Endothelial cell of umbilical vein (primary cell): Measurements from ENCODE around the gene LYPD5.

Source experiments
- EZH2 ChIP-seq: IDR thresholded peaks from 2 replicates; pipeline ENCODE4 v1.6.1; 2012; ENCODE audit warnings: borderline replicate concordance, low read depth, mild to moderate bottlenecking, moderate library complexity, low read length, inconsistent platforms; ENCODE audit not compliant: severe bottlenecking
- FOS ChIP-seq: IDR thresholded peaks from 2 replicates; pipeline ENCODE4 v1.6.1; 2011; ENCODE audit warnings: mild to moderate bottlenecking, low read length, moderate library complexity, borderline replicate concordance; ENCODE audit not compliant: insufficient read depth
- GATA2 ChIP-seq: IDR thresholded peaks from 2 replicates; pipeline ENCODE4 v1.7.0; 2011; ENCODE audit warnings: low read depth, mild to moderate bottlenecking, moderate library complexity, mixed read lengths, low read length; ENCODE audit not compliant: insufficient read length, insufficient read depth
- JUN ChIP-seq: IDR thresholded peaks from 2 replicates; pipeline ENCODE4 v1.6.1; 2011; ENCODE audit warnings: borderline replicate concordance, low read depth; ENCODE audit not compliant: insufficient read length, insufficient read depth
- MAX ChIP-seq: IDR thresholded peaks from 2 replicates; pipeline ENCODE4 v1.6.1; 2011; ENCODE audit not compliant: insufficient read depth, insufficient read length
- MYC ChIP-seq: IDR thresholded peaks from one replicate; pipeline ENCODE4 v1.6.1; 2011; ENCODE audit warnings: mild to moderate bottlenecking, low read depth, low read length
- POLR2A ChIP-seq: IDR thresholded peaks from 2 replicates; pipeline ENCODE4 v1.6.1; 2012; ENCODE audit warnings: low read depth, mild to moderate bottlenecking, control low read depth, low read length
- POLR2AphosphoS5 ChIP-seq: IDR thresholded peaks from 2 replicates; pipeline ENCODE4 v1.6.1; 2012; ENCODE audit warnings: low read depth, mild to moderate bottlenecking, control low read depth, low read length, moderate library complexity; ENCODE audit not compliant: insufficient read depth
- TF ChIP-seq, protein P1 (sequence below), 2 donors: IDR thresholded peaks; 1 replicate in 1 of 2; 2 replicates in 1 of 2; pipeline ENCODE4 v1.5.1; 2011; ENCODE audit warnings: low read length in 2 of 2, mild to moderate bottlenecking in 2 of 2, moderate library complexity in 2 of 2, control low read depth in 1 of 2, inconsistent platforms in 1 of 2, low read depth in 1 of 2; ENCODE audit not compliant: insufficient read depth in 1 of 2; ENCODE audit errors: extremely low read depth in 1 of 2

- TF ChIP-seq POLR2AphosphoS5 (no peak), EZH2 (no peak), POLR2A (no peak), MAX (no peak), FOS (no peak), MYC (no peak), JUN (no peak), GATA2 (no peak)
- TF ChIP-seq, protein P1, sequence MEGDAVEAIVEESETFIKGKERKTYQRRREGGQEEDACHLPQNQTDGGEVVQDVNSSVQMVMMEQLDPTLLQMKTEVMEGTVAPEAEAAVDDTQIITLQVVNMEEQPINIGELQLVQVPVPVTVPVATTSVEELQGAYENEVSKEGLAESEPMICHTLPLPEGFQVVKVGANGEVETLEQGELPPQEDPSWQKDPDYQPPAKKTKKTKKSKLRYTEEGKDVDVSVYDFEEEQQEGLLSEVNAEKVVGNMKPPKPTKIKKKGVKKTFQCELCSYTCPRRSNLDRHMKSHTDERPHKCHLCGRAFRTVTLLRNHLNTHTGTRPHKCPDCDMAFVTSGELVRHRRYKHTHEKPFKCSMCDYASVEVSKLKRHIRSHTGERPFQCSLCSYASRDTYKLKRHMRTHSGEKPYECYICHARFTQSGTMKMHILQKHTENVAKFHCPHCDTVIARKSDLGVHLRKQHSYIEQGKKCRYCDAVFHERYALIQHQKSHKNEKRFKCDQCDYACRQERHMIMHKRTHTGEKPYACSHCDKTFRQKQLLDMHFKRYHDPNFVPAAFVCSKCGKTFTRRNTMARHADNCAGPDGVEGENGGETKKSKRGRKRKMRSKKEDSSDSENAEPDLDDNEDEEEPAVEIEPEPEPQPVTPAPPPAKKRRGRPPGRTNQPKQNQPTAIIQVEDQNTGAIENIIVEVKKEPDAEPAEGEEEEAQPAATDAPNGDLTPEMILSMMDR (IDR thresholded peaks at IDR 0.05; ENCODE audit: extremely low read depth in 1 of 2, insufficient read depth in 1 of 2, low read depth in 1 of 2, low read length in 2 of 2): no peak
These were observed 38.7 kb downstream of the LYPD5 start for GRCh38 chr19:43763473-43763939.
